ENCODE results near the gene CAMTA1. TPM values are rescaled to one million over a fixed set of nuclear protein-coding genes. Genes with fewer than 3 reads are reported as not detected.

CAMTA1 gene
- polyA plus RNA-seq, 1 donor from 2014 or later = 162 TPM

- no peak overlapping the region for H3K4me2 ChIP-seq (ENCODE audit: low read length)
- no peaks in the 10 kb centered on the region for H3K36me3 ChIP-seq (ENCODE audit: insufficient read depth, low read length)
- TF ChIP-seq, protein P1, sequence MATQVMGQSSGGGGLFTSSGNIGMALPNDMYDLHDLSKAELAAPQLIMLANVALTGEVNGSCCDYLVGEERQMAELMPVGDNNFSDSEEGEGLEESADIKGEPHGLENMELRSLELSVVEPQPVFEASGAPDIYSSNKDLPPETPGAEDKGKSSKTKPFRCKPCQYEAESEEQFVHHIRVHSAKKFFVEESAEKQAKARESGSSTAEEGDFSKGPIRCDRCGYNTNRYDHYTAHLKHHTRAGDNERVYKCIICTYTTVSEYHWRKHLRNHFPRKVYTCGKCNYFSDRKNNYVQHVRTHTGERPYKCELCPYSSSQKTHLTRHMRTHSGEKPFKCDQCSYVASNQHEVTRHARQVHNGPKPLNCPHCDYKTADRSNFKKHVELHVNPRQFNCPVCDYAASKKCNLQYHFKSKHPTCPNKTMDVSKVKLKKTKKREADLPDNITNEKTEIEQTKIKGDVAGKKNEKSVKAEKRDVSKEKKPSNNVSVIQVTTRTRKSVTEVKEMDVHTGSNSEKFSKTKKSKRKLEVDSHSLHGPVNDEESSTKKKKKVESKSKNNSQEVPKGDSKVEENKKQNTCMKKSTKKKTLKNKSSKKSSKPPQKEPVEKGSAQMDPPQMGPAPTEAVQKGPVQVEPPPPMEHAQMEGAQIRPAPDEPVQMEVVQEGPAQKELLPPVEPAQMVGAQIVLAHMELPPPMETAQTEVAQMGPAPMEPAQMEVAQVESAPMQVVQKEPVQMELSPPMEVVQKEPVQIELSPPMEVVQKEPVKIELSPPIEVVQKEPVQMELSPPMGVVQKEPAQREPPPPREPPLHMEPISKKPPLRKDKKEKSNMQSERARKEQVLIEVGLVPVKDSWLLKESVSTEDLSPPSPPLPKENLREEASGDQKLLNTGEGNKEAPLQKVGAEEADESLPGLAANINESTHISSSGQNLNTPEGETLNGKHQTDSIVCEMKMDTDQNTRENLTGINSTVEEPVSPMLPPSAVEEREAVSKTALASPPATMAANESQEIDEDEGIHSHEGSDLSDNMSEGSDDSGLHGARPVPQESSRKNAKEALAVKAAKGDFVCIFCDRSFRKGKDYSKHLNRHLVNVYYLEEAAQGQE (IDR thresholded peaks at IDR 0.05; ENCODE audit: borderline replicate concordance) = no peak
- no peak for TF ChIP-seq RAD21 (conservative IDR thresholded peaks at IDR 0.05)
- TF ChIP-seq MXI1 (conservative IDR thresholded peaks at IDR 0.05; ENCODE audit: poor library complexity, severe bottlenecking) = no peak
- TF ChIP-seq, protein P2, sequence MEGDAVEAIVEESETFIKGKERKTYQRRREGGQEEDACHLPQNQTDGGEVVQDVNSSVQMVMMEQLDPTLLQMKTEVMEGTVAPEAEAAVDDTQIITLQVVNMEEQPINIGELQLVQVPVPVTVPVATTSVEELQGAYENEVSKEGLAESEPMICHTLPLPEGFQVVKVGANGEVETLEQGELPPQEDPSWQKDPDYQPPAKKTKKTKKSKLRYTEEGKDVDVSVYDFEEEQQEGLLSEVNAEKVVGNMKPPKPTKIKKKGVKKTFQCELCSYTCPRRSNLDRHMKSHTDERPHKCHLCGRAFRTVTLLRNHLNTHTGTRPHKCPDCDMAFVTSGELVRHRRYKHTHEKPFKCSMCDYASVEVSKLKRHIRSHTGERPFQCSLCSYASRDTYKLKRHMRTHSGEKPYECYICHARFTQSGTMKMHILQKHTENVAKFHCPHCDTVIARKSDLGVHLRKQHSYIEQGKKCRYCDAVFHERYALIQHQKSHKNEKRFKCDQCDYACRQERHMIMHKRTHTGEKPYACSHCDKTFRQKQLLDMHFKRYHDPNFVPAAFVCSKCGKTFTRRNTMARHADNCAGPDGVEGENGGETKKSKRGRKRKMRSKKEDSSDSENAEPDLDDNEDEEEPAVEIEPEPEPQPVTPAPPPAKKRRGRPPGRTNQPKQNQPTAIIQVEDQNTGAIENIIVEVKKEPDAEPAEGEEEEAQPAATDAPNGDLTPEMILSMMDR (IDR thresholded peaks at IDR 0.05; ENCODE audit: poor library complexity, severe bottlenecking) = no peak
- no peak for TF ChIP-seq POLR2AphosphoS5 (IDR thresholded peaks at IDR 0.05)
- no peak for TF ChIP-seq EZH2 (IDR thresholded peaks at IDR 0.05; ENCODE audit: borderline replicate concordance, insufficient read depth, low read length, poor library complexity, severe bottlenecking)
- H3K4me3 ChIP-seq (ENCODE audit: low read length) = no peak overlapping the region
- H3K9ac ChIP-seq (ENCODE audit: low read length) = no peak overlapping the region
- H3K9me3 ChIP-seq (ENCODE audit: low read length) = no peaks in the 10 kb centered on the region
- no peak overlapping the region for H3K27ac ChIP-seq (ENCODE audit: low read length)
- H4K20me1 ChIP-seq (ENCODE audit: insufficient read depth) = no peaks in the 10 kb centered on the region
- H2AFZ ChIP-seq (ENCODE audit: low read depth, low read length) = no peak overlapping the region
- H3K79me2 ChIP-seq (replicated peaks; ENCODE audit: insufficient read depth, low read length) = no peaks in the 10 kb centered on the region
- no peaks in the 10 kb centered on the region for H3K27me3 ChIP-seq (ENCODE audit: insufficient read depth, low read depth, low read length)
- no peaks in the 10 kb centered on the region for H3K9me2 ChIP-seq (ENCODE audit: insufficient read depth, low read length)
- no peaks in the 10 kb centered on the region for H3F3A ChIP-seq (ENCODE audit: insufficient read depth, low read length, poor library complexity, severe bottlenecking)
Observed at GRCh38 chr1:7579831-7580804, 794.9 kb downstream of the CAMTA1 start.

DNA sequence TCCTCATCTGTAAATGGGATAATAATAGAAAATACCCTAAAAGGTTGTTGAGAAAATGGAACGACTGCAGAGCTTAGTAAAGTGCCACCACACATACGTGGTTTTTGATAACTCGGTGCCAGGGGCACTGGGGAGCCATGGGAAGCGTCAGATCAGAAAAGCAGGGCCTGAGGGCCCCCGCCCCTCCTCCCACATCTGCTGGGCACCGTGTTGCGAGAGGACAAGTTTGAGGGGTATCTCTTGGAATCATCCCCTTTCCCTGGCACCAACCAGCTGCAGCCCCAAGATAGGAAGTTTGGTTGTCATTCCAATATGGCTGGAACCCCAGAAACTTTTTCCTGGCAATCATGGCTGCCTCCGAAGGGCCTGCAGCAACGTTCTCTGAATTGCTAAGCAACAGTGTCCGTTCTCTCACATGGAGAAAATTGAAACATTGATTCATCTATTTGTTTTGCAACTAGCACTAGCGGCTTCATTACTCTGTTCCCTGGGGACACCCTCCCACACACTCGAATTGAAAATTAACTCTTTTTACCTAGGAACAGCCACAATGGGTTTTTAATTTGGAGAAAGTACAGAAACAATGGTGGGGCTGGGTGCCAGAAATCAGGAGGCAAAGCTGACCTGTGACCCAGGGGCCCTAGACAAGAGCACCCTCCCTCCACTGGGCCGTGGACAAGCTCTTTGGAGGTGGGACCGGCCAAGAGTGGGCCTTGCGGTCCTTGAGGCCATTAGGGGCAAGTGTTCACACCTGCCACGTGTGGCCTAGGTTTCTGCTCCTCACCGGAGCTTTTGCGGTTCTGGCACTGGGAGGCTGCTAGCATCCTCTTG, 795.9 kb downstream of the CAMTA1 start:
- Histone ChIP-seq H3K9me2 (ENCODE audit: insufficient read depth, low read length) (no peaks in the 10 kb centered on the region), H3K36me3 (ENCODE audit: insufficient read depth, low read length) (no peaks in the 10 kb centered on the region), H3K4me2 (ENCODE audit: low read length) (no peak overlapping the region), H3K4me3 (ENCODE audit: low read length) (no peak overlapping the region), H3K9me3 (ENCODE audit: low read length) (no peaks in the 10 kb centered on the region), H3K79me2 (replicated peaks; ENCODE audit: insufficient read depth, low read length) (no peaks in the 10 kb centered on the region), H3K27me3 (ENCODE audit: insufficient read depth, low read depth, low read length) (no peaks in the 10 kb centered on the region), H2AFZ (ENCODE audit: low read depth, low read length) (no peak overlapping the region), H3K27ac (ENCODE audit: low read length) (no peak overlapping the region), H3F3A (ENCODE audit: insufficient read depth, low read length, poor library complexity, severe bottlenecking) (no peaks in the 10 kb centered on the region), H4K20me1 (ENCODE audit: insufficient read depth) (no peaks in the 10 kb centered on the region), H3K9ac (ENCODE audit: low read length) (no peak overlapping the region)
- TF ChIP-seq RAD21 (conservative IDR thresholded peaks at IDR 0.05) (no peak), TAF1 (IDR thresholded peaks at IDR 0.05; ENCODE audit: low read depth) (no peak), EZH2 (IDR thresholded peaks at IDR 0.05; ENCODE audit: borderline replicate concordance, insufficient read depth, low read length, poor library complexity, severe bottlenecking) (no peak), EP300 (conservative IDR thresholded peaks at IDR 0.05; ENCODE audit: poor library complexity, severe bottlenecking) (no peak)

All from neural cell (in vitro differentiated cells).